HG02981 (cell line): ENCODE results near the gene BAMBI.

Experiments
- ATAC-seq: cut with Tn5 transposase; IDR thresholded peaks from one replicate; pipeline ENCODE4 v1.9.1; 2021; ENCODE audit warnings: mild to moderate bottlenecking, moderate library complexity; ENCODE audit not compliant: unreplicated experiment

Gene BAMBI

DNA sequence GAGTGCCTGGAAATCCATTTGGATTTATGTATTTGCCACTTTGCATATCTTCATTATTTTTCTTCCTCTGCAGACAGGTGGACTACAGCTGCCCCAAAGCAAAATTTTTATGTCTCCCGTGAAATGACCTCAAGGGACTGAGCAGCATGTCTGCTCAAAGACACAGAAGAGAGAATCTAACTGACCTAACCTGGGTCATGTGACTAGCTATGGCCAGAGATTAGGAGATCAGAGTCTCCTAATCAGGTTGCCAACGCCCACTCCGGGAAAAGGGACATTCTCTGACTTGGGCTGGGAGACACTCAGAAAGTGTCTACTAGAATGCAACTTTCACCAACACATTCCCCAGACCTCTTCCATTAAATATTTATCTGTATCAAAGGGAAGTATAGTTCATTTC lies 2.5 kb upstream of the BAMBI start:
- ATAC-seq, result no peak

DNA sequence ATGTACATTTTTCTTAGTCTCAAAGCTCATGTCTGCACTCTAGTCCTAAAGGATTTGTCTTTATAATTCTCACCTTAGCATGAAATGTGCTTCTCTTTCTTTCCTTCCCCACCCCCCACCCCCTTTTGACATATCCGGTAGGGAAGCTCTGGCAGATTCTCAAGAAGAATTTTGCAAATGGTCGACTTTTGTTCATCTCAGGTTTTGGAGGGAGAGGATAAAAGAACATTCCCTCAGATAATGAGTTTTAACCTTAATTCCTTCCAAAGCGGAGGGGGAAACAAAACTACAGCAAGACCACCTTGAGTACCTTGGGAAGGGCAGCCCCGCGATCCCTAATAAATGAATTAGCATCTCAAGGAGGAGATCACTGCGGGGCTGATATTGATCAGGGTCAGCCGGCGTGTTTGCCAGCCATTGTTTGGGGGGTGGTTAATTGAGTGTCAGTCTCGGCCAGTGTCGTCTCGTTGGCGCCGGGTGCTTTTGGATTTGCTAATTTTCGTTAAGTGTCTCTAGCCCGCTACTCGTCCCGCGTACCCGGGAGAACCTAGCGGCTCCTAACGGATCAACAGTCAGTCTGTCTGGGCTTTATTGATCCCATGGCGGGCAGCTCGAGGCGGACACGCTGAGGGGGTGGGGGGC lies 874 bp upstream of the BAMBI start:
- peak; percentile 0 for ATAC-seq

DNA sequence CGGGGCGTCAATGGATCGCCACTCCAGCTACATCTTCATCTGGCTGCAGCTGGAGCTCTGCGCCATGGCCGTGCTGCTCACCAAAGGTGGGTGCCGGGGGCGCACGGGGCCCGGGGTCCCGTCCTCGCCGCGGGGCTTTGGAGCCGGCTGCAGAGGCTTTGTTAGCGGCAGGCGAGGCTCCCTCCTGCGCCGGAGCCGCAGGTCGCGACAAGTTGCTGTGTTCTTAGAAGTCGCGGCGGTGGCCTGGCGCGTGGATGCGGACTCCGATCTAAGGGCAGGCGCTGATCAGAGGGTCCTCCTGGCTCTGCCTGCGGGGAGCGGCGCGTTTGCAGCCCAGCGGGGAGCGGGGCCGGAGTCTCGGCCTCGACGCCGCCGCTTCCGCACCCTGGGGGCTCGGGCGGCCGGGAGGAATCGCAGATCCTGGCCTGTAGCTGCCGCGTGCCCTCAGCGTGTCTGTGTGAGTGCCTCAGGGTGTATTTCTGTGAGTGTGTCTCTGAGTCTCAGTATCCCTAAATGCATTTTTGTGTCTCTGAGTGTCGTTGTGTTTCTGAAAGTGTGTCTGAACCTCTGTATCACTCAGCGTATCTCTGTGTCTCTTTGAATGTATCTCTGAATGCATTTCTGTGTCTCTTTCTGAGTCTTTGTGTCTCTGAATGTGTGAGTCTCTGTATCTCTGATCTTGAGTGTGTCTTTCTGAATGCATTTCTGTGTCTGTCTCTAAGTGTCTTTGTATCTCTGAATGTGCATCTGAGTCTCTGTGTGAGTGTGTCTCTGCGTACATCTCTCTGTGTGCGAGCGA lies 766 bp downstream of the BAMBI start:
- ATAC-seq, result peak; percentile 3

DNA sequence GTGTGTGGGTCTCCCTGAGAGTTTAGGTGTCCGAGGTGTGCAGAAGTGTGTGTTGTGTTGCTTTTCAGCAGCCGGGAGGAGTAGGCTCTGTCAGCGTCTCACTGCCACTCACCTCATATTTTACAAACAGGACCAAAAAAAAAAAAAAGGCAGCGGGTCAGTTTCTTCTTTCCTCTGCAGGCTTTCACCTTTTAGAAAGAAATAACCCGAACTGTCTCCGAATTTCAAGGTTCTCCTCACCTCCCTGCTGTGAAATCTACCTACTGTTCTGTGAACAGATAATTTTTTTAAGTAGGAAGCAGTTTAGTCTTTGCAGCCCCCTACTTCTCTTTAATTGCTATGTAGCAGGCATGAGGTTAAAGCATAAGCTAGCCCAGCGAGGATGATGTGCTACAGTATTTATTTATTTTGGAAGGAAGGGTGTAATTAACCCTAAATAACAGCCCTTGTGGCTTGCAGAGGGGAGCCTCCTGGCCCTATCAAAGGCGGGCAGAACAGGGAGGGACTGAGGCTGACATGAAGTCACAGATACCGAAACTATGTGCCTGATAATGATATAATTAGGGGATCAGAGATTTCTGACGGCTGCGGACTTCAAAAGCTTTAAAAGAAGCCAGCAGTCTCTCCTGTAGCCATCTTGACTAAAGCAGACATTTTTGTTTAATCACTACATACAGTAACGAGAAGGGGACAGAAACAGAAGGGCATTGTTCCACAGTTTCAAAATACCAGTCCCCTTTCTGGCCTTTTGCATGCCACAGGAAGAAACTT lies 1.6 kb downstream of the BAMBI start:
- ATAC-seq, result no peak

DNA sequence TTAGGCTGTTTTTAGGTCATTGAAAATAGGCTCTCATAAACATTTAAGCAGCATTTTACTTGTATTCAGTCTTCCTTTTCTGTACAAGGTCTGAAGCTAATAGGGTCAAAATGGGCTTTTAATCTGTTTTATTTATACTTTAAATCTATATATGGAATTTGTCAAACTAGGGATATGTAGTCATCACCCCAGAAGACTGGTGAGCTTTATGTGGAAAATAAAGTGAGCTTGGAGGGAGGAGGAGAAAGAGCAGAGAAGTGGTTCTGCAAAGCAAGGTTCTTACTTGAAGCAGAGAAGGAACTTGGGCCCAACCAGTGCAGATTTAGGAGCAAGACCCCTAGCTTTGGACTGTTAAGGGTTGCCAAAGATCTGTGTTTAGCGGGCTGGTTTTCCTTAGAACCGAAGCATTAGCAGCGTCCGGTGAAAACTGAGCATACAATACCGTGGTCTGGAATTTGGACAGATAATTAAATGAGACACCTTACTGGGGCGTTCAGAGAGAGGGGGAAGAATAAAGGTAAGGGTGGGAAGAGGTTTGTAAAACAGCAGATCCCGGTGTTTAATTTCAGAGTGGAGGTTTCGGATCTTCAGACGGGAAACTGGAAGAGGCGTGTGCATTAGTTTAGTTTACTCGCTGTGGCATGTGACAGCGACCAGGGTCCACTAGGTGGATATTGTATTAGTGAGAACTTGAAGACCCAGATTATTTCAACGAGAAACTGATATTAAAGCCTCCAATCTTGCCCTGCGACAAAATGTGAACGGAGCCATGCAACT lies 2.4 kb downstream of the BAMBI start:
- no peak for ATAC-seq

DNA sequence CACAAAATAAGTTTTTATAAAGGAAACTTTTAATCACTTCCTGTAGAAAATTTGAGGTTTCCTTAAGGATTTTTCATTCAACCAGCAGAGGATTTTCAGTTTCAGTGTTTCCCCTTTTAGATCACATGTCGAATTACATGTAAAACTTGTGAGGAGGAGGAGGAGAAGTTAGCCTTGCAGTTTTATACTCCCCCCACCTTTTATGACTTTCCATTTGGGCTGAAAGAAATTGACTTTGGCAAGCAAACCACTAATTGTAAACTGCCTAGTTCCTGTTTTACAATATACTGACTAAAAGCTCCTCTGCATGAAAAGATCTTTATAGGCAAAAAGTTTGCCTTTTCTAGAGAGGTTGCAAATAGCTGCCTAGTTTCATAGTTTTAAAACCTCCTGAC lies 3.0 kb downstream of the BAMBI start:
- ATAC-seq, result no peak

DNA sequence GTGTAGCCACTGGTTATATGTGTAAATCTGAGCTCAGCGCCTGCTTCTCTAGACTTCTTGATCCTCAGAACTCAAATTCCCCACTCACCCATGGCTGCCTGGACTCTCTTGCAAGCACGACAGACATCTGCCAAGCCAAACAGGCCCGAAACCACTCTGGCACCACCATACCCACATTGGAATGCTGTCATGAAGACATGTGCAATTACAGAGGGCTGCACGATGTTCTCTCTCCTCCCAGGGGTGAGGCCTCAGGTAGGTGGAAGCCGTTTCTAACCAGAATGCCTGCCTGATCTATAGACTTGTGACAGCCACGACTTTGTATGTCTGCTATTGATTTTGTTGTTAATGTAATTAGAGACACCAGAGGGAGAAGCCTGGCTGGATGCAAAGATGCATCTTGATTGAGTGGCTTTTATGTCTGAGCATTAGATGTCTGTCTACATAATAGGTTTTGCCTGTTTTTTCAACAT lies 4.0 kb downstream of the BAMBI start:
- ATAC-seq, result no peak

DNA sequence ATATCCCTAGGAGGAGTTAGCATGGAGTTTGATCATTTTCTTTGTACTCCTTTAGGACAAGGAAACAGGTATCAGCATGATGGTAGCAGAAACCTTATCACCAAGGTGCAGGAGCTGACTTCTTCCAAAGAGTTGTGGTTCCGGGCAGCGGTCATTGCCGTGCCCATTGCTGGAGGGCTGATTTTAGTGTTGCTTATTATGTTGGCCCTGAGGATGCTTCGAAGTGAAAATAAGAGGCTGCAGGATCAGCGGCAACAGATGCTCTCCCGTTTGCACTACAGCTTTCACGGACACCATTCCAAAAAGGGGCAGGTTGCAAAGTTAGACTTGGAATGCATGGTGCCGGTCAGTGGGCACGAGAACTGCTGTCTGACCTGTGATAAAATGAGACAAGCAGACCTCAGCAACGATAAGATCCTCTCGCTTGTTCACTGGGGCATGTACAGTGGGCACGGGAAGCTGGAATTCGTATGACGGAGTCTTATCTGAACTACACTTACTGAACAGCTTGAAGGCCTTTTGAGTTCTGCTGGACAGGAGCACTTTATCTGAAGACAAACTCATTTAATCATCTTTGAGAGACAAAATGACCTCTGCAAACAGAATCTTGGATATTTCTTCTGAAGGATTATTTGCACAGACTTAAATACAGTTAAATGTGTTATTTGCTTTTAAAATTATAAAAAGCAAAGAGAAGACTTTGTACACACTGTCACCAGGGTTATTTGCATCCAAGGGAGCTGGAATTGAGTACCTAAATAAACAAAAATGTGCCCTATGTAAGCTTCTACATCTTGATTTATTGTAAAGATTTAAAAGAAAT lies 4.8 kb downstream of the BAMBI start:
- no peak for ATAC-seq

DNA sequence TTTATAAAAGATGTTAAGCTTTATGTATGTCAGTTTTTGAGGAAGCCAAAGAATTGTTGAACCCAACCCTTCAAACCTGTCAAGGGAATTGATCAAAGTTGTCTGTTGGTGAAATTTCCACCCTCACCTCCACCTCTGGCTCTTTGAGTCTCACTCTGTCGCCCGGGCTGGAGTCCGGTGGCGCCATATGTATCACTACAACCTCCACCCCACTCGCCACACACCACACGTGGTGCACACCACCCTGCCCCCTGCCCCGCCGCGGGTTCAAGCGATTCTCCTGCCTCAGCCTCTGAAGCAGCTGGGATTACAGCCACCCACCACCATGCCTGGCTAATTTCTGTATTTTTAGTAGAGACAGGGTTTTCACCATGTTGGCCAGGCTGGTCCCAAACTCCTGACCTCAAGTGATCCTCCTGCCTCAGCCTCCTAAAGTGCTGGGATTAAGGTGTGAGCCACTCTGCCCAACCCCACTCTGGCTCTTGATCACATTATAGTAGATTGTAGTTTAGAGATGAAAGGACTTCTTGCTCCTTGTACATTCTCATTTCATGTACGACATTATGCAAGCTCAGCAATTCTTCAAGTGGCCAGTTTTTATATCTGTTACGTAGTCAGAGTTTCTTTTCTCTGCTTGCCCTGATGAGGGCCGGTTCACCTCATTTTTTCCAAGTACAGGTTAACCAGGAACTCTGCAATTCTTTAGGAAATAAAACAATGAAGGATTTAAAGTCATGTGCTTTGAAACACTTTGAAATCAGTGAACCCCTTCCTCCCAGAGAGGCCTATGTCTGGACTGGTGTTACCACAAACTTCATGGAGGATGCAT lies 7.0 kb downstream of the BAMBI start:
- ATAC-seq, result no peak

DNA sequence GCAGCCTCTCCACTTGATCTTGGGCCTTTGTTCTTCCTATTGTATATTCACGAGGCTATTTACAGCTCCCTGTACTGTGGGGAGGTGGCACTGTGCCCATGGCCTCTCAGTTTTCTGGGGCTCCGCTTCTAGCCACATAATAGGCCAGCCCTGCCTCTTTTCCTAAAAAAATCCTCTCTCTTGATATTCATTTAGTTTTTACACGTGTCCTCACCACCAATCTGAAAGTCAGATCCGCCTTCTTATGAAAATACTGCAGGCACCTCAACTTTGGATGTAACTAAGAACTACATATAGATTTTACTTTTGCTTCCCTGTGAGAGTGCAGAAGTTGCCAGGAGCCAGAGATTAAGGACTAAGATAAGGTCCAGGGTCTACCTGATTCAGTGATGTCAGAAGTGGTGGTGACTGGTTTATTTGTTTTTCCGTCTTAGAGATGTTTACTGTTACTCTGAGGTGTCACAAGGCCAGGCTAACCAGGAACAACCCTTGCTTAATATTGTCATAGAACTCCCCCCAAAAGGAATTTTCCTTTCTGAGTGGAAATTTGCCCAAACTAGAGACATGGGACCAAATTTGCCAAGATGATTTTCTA lies 7.8 kb downstream of the BAMBI start:
- ATAC-seq, result no peak

DNA sequence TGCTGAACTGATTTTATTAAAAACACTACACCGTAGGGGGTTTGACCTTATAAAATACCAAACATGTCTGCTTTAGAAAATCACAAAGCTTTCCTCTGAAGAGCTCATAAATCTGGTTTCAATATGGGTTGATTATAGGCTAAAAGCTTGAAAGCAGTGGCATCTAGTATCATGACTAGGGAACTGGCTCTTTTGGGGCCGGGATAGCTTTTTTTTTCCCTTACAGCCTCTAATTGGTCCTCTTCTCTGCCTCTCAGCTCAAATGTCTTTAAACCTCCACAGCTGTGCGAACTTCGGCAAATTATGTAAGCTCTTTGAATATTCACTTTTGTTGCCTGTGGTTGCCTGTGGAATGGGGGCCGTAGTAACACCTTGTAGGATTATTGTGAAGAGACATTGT lies 8.4 kb downstream of the BAMBI start:
- ATAC-seq, result no peak

DNA sequence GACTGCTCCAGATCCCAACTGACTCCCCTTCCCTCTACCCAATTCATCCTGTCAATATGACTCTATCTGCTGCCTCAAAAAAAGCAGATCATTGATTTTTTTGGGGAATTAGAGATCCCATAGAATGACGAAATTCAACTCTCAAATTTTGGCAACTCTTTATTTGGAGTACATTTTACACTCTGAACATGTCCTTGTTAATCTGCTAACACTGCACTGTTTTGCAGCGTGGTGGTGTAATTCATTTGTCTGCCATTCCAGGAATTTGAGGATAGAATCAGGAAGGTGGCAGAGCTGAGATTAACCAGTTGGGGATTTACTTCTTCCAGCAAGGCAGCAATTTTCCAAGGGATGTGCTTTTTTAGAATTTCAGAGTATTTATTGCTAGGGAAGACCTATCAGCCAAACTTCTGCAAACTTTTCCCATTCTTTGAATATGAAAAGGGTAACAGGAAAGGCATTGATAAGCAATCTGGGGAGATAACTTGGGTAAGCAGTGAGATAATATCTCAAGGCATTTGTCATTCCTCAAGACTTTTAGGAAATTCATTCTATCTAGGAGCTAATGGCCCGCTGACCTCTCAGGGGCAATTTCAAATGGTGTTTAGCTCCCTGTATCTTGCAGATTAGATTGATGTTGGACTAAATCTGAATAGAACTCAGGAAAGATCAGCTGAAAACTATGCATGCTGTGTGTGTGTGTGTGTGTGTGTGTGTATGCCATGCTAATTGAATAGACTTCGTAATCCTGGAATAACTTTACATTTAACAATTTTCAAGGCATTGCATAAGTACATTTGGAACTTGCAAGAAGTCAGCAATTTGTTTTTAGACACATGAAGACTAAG lies 9.7 kb downstream of the BAMBI start:
- no peak for ATAC-seq

DNA sequence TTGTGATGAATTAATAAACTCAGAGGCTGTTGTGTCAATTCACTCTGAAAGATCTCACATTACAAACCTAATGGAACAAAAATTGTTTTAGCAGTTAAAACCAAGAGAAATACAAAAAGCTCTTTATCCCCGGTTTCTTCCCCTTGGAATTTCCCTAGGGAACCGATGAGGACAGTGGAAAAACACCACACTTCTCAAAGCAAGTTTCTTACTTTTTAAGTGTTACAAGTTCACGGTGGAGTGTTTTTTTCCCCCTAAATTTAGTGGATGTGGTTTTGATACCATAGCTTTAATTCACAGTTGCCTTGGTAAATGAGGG lies 10.3 kb downstream of the BAMBI start:
- ATAC-seq, result no peak

DNA sequence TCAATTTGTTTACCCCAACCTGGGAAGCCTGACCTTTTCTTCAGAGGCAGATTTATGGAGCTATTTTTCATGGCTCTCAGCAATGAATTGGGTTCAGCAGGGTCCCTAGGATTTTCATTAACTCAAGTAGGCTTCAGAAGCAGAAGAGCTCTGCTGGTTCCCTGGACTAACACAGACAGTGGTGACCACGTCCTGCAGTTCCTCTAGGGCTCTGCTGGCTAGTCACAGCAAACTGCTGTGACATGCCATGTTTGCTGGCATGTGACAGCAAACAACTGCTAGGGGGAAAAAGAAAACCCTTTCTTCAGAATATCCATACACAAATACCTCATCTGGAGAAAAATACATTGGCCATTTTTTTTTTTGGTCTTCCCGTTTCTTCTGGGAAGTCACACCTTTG lies 13.2 kb downstream of the BAMBI start:
- no peak for ATAC-seq

DNA sequence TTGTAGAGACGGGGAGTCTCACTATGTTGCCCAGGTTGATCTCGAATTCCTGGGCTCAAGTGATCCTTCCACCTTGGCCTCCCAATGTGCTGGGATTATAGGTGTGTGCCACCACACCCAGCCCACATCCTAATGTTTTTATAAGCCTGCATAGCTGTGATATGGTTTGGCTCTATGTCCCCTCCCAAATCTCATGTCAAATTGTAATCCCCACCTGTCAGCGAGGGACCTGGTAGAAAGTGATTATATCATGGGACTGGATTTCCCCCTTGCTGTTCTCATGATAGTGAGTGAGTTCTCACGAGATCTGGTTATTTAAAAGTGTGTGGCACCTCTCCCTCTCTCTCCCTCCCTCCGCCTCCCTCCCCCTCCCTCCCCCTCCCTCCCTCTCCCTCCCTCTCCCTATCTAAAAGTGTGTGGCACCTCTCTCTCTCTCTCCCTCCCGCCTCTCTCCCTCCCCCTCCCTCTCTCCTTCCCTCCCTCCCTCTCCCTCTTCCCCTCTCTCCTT lies 13.9 kb downstream of the BAMBI start:
- no peak for ATAC-seq

DNA sequence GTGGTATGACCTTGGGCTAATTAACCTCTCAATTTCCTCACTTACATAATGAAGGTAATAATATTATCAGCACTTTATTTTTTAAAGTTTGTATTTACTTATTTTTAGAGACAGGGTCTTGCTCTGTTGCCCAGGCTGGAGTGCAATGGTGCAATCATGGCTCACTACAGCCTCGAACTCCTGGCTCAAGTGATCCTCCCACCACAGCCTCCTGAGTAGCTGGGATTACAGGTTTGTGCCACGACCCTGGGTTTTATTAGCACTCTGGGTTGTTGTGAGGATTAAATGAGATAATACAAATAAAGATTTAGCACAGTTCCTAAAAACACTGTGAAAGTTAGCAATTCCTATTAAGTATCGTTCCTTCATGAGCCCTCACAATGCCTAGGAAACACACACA lies 14.7 kb downstream of the BAMBI start:
- no peak for ATAC-seq

DNA sequence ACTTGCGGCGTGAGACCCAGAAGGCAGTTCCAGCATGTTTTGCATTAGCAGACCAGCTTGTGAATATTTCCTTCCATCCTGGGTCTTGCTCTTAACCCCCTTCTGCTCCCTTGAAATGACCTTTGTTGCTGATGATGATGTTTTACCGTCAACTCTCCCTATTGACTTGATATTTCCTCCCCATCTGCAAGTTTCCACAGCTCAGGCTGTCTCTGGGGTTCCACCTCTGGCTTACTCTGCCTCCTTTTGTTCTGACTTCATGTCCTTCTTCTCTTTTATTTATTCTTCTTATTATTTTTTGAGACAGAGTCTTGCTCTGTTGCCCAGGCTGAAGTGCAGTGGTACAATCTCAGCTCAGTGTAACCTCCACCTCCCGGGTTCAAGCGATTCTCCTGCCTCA lies 17.2 kb downstream of the BAMBI start:
- ATAC-seq, result no peak

DNA sequence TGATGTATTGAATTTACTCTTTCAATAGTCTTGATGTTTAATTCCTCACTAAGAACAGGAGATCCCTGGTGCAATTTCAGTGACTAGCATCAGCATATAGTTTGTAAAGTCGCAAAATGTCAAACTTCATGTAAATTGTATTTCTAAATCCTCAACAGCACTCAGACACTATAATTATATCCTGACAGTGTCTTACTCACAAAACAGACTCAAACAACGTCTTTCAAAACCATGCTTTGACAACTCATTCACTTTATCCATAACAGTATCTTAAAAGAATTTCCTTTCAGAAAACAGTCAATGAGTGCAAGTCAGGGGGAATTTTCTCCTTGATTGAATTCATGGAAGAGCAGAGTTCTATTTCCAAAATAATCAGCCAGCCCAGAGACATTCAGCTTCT lies 20.8 kb downstream of the BAMBI start:
- no peak for ATAC-seq
